ENCODE results near the gene ERC2. TPM values are rescaled to one million over a fixed set of nuclear protein-coding genes. Genes with fewer than 3 reads are reported as not detected.

The ERC2 gene
- total and polyA plus RNA-seq, 12 donors, result 0.22 to 4.2 (median 1.7) TPM

DNA sequence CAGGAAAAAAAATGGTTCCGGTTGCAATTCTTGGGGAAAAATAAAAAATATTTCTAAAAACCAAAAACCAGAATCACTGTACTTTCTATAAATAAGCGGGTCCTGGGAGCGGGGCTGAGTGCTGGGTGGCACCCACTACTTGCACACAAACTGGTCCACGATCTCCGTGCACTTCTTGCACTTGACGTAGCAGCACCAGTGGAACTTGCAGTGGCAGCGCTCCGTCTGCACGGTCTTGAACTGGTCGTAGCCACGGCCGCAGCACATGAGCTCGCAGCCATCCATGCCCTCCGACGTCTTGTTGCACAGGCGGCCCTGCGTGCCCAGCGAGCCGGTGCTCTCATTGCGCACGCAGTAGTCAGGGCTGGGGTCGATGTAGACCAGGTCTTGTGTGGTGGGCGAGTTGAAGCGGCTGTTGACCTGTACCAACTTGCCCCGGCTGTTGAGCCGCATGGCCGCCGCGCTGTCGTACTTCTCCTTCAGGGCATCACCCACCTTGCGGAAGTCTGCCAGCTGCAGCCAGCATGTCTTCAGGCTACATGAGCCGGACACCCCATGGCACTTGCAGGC lies 998.2 kb downstream of the ERC2 start:
- intact Hi-C loops (cut with DNase I), result no loop called here
- TF ChIP-seq, protein P1, sequence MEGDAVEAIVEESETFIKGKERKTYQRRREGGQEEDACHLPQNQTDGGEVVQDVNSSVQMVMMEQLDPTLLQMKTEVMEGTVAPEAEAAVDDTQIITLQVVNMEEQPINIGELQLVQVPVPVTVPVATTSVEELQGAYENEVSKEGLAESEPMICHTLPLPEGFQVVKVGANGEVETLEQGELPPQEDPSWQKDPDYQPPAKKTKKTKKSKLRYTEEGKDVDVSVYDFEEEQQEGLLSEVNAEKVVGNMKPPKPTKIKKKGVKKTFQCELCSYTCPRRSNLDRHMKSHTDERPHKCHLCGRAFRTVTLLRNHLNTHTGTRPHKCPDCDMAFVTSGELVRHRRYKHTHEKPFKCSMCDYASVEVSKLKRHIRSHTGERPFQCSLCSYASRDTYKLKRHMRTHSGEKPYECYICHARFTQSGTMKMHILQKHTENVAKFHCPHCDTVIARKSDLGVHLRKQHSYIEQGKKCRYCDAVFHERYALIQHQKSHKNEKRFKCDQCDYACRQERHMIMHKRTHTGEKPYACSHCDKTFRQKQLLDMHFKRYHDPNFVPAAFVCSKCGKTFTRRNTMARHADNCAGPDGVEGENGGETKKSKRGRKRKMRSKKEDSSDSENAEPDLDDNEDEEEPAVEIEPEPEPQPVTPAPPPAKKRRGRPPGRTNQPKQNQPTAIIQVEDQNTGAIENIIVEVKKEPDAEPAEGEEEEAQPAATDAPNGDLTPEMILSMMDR (IDR thresholded peaks at IDR 0.05), result no peak

DNA sequence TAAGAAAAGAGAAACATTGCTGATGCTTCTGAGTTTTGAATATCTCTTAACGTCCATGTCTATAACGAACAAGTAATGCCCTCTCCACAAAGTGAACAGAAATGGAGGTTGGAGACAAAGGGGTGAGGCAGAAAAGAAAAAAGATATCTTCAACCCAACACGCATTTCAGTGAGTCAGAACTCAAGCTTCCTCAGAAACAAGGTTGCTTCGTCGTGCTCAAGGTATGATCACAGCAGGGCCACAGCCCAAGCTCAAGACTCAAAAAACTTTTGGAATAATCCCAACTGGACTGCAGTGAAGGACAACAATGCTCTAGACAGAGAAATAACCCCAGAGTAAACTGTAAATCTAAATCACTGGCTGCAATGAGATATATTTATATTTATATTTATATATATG lies 1000.0 kb downstream of the ERC2 start:
- intact Hi-C loops (cut with DNase I), result no loop called here
- ATAC-seq, result no peak

More for the DNA sequence above, 998.2 kb downstream of the ERC2 start:
- Histone ChIP-seq H3K4me3 (no peak overlapping the region), H3K4me1 (peaks cover 0 to 6% (median 0%) of the 10 kb centered on the region in 9 donors), H3K27me3 (peaks cover 0 to 4% (median 0%) of the 10 kb centered on the region in 7 donors), H3K27ac (no peak overlapping the region), H3K9me3 (no peaks in the 10 kb centered on the region), H3K36me3 (no peaks in the 10 kb centered on the region)
- WGBS, 2 donors, result 97% methylated on average over 32 of the region's 32 CpGs
- ATAC-seq, result peak in 1 of 8 donors; percentile 16
- DNase-seq, result no peak

DNA sequence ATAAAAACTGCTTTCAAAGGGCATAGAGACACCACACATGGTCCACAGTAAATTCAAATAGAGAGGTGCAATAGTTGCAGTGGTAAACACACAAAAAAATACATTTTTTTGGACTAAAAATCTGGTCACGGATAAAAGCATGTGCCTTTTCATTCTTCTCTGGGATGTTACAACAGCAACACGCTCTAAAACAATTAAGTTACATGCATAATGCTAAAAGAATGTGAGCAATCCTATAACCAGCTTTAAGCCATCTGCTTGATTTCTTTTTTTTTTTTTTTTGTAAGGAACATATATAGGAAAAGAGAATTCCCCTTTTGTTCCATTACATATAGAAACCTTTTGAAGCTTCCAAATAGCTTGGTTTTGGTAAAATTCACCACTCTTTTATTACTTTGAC lies 1001.2 kb downstream of the ERC2 start:
- no peaks in the 10 kb centered on the region for H3K36me3 ChIP-seq
- H3K27ac ChIP-seq, result no peak overlapping the region
- no peaks in the 10 kb centered on the region for H3K27me3 ChIP-seq
- no peak overlapping the region for H3K4me3 ChIP-seq
- peaks cover 0 to 6% (median 0%) of the 10 kb centered on the region in 9 donors for H3K4me1 ChIP-seq
- H3K9me3 ChIP-seq, result no peaks in the 10 kb centered on the region
- WGBS, 2 donors, result 80 to 84% methylated on average over 2 of the region's 2 CpGs
- intact Hi-C loops (cut with DNase I), result no loop called here
- no peak for DNase-seq
- TF ChIP-seq, protein P1 (IDR thresholded peaks at IDR 0.05), result no peak
- ATAC-seq, result no peak

More for the DNA sequence above, 1000.0 kb downstream of the ERC2 start:
- peaks cover 0 to 6% (median 0%) of the 10 kb centered on the region in 9 donors for H3K4me1 ChIP-seq
- H3K9me3 ChIP-seq, result no peaks in the 10 kb centered on the region
- TF ChIP-seq, protein P1 (IDR thresholded peaks at IDR 0.05), result no peak
- no peak for DNase-seq
- no peak overlapping the region for H3K27ac ChIP-seq
- H3K36me3 ChIP-seq, result no peaks in the 10 kb centered on the region
- no peaks in the 10 kb centered on the region for H3K27me3 ChIP-seq
- no peak overlapping the region for H3K4me3 ChIP-seq
- WGBS, 2 donors, result 70 to 83% methylated on average over 5 of the region's 5 CpGs

DNA sequence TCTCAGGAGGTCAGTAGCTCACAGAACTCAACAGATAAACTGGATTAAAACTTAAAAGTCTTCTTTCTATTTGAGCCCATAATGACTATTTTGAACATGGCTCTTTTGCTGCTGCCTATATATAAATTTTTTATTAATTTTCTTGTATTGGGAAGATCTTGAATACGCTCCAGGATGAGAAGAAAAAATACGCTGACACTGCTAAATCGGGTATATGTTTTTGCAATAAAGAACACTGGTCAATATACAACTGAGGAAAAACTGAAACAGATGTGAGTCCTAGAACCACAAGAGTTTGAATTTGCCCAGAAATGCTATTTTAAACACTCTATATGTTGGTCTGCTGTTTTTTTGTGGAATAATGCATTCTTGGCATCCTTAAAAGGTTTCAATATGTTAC lies 1001.7 kb downstream of the ERC2 start:
- H3K4me1 ChIP-seq, result peaks cover 0 to 3% (median 0%) of the 10 kb centered on the region in 9 donors
- no peaks in the 10 kb centered on the region for H3K9me3 ChIP-seq
- no peak overlapping the region for H3K27ac ChIP-seq
- TF ChIP-seq, protein P1 (IDR thresholded peaks at IDR 0.05), result no peak
- DNase-seq, result no peak
- no peaks in the 10 kb centered on the region for H3K36me3 ChIP-seq
- no peak for ATAC-seq
- intact Hi-C loops (cut with DNase I), result no loop called here
- H3K27me3 ChIP-seq, result no peaks in the 10 kb centered on the region
- 82 to 85% methylated on average over 3 of the region's 3 CpGs for WGBS, 2 donors
- H3K4me3 ChIP-seq, result no peak overlapping the region

All from heart right ventricle (tissue), 16 donors.